Left ventricle myocardium superior (tissue), 1 donor: ENCODE results near the gene VPS13D. TPM values are rescaled to one million over a fixed set of nuclear protein-coding genes. Genes with fewer than 3 reads are reported as not detected.

Experiments used
- ATAC-seq: fragments of 200-7000 bp; cut with Tn5 transposase; one replicate; pipeline ENCODE4 v1.9.1; 2020; ENCODE audit warnings: mild to moderate bottlenecking, moderate library complexity
- DNase-seq: peaks from one replicate; pipeline ENCODE4 v3.0.0-alpha.2; 2020
- intact Hi-C: fragments of 100-400 bp; cut with micrococcal nuclease; formaldehyde crosslinking; loops from one replicate; pipeline ENCODE4 v1.11.0; 2022
- total RNA-seq: library from RNA; stranded (reverse); fragmentation: NEBNext Ultra II Directional; extraction: Animal tissue kit (Norgen Biotek cat#: 25700); gene quantifications from one replicate; pipeline ENCODE4 v1.2.1, GENCODE V29; 2021
- donor health status: DM: no; HTN: yes; CAD: no; lungs with severe emphysema.

Gene VPS13D
- total RNA-seq, 1 donor from 2014 or later: 112 TPM

GRCh38 chr1:12407962-12408454, 178.2 kb downstream of the VPS13D start:
- intact Hi-C loops: no loop called here

GRCh38 chr1:12408662-12409061, 178.8 kb downstream of the VPS13D start:
- no peak for ATAC-seq
- intact Hi-C loops: no loop called here
- DNase-seq: no peak

More at GRCh38 chr1:12407962-12408454, 178.2 kb downstream of the VPS13D start:
- DNase-seq (no peak), ATAC-seq (no peak)

GRCh38 chr1:12409681-12410080, 179.9 kb downstream of the VPS13D start:
- ATAC-seq (no peak), DNase-seq (peak; percentile 27)
- intact Hi-C loops: loop anchor here (10.0 kb wide), 1 partner anchor 215 kb away; no protein-coding TSS in a partner anchor

GRCh38 chr1:12410351-12410750, 180.5 kb downstream of the VPS13D start:
- DNase-seq: no peak
- intact Hi-C loops: loop anchor here (10.0 kb wide), 1 partner anchor 214 kb away; no protein-coding TSS in a partner anchor
- no peak for ATAC-seq

GRCh38 chr1:12411098-12411497, 181.3 kb downstream of the VPS13D start:
- ATAC-seq (no peak), DNase-seq (no peak)
- intact Hi-C loops: loop anchor here (10.0 kb wide), 1 partner anchor 214 kb away; no protein-coding TSS in a partner anchor

- ATAC-seq: no peak
- no peak for DNase-seq
- intact Hi-C loops: loop anchor here (10.0 kb wide), 1 partner anchor 213 kb away; no protein-coding TSS in a partner anchor
These were observed 181.9 kb downstream of the VPS13D start for GRCh38 chr1:12411747-12412146.

- ATAC-seq: no peak
These were observed 182.6 kb downstream of the VPS13D start for GRCh38 chr1:12412439-12412838.

GRCh38 chr1:12413664-12414410, 184.0 kb downstream of the VPS13D start:
- no peak for DNase-seq
- intact Hi-C loops: loop anchor here (10.0 kb wide), 1 partner anchor 211 kb away; no protein-coding TSS in a partner anchor
- no peak for ATAC-seq

More at GRCh38 chr1:12412439-12412838, 182.6 kb downstream of the VPS13D start:
- no peak for DNase-seq
- intact Hi-C loops: loop anchor here (10.0 kb wide), 1 partner anchor 212 kb away; no protein-coding TSS in a partner anchor

GRCh38 chr1:12414444-12415018, 184.7 kb downstream of the VPS13D start:
- no peak for DNase-seq
- intact Hi-C loops: loop anchor here (10.0 kb wide), 1 partner anchor 210 kb away; no protein-coding TSS in a partner anchor
- no peak for ATAC-seq

- no peak for DNase-seq
- no peak for ATAC-seq
- intact Hi-C loops: loop anchor here (10.0 kb wide), 1 partner anchor 210 kb away; no protein-coding TSS in a partner anchor
These were observed 185.2 kb downstream of the VPS13D start for GRCh38 chr1:12415038-12415466.

DNA sequence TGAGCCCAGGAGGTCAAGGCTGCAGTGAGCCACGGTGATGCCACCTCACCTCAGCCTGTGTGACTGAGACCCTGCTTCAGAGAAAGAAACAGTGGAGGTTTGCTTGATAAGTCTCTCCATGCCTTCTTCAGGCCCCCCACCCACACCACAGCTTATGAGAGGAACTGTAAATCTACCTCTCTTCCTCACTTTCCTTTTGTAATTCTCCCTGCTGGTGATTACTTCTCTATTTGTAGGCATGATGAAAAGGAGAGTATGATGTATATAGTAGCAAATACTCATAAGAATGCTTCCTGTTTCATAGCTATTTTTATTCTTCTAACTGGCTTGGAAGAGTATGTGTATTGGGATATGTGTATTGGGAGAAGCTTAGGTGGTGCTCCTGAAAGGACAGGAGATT, 186.3 kb downstream of the VPS13D start:
- intact Hi-C loops: loop anchor here (10.0 kb wide), 1 partner anchor 209 kb away; no protein-coding TSS in a partner anchor
- ATAC-seq (no peak), DNase-seq (no peak)

GRCh38 chr1:12416744-12417143, 186.9 kb downstream of the VPS13D start:
- DNase-seq (no peak), ATAC-seq (no peak)
- intact Hi-C loops: loop anchor here (10.0 kb wide), 1 partner anchor 208 kb away; no protein-coding TSS in a partner anchor

- no peak for DNase-seq
- intact Hi-C loops: loop anchor here (10.0 kb wide), 1 partner anchor 207 kb away; no protein-coding TSS in a partner anchor
- no peak for ATAC-seq
These were observed 187.6 kb downstream of the VPS13D start for GRCh38 chr1:12417389-12417788.

DNA sequence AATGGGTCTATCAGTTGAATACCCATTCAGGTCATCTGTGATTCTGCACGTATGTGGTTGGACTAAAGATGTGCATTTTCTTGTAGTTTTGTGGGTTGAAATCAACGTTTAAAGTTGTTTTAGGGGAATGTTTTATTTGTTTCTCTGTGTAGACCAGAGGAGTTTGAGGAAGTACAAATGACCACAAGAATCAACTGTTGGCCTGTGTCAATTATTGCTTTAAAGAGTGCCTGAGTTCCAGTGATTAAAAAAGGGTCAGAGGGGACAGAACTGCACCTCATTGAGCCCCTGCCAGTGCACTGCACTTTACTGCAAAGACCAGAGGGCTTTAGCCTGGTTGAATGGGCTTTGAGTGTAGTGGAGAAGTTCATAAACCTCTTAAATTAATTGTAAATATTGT, 190.3 kb downstream of the VPS13D start:
- DNase-seq: no peak
- intact Hi-C loops: no loop called here
- no peak for ATAC-seq

- intact Hi-C loops: no loop called here
- ATAC-seq (no peak), DNase-seq (no peak)
These were observed 192.7 kb downstream of the VPS13D start for GRCh38 chr1:12422488-12422887.

GRCh38 chr1:12424087-12424529, 194.3 kb downstream of the VPS13D start:
- no peak for ATAC-seq
- no peak for DNase-seq
- intact Hi-C loops: no loop called here

DNA sequence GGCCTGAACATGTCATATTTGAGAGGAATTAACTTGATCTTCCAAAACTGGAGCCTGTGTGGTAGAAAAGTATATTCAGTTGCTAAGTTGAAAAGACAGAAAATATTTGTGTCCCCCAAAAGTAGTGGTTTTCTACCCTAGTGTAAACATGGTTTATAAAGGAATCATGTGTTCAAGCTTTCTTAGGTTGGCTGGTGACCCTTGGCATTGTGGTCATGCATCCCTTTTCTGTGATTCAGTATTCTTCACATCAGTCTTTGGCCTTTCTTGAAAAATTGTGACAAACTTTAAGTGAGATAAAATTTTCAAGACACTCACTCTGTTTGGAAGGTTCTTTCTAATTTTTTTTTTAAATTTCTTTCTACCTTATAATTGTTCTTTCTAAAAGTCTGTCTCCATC, 195.0 kb downstream of the VPS13D start:
- ATAC-seq: no peak
- intact Hi-C loops: no loop called here
- DNase-seq: no peak

- intact Hi-C loops: no loop called here
- ATAC-seq: no peak
- no peak for DNase-seq
These were observed 196.2 kb downstream of the VPS13D start for GRCh38 chr1:12426030-12426429.

DNA sequence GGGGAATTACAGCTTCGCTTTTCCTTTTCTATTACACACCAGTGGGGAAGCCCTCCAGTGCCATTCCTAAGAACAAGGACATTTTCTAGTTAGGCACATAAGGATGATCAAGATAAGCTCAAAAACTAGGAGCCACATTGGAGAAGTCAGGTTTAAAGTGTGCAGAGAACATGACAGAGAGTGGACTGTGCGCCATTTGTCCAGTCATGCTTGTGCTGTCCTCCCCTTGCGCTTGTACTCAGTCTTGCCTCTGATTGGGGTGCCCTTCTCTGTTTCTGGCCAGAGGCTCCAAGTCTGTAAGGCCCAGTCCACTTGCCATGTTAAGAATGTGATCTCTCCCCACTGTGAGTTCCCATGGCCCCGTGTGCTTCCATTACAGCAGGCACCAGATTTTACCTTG, 198.5 kb downstream of the VPS13D start:
- no peak for ATAC-seq
- DNase-seq: no peak
- intact Hi-C loops: no loop called here

DNA sequence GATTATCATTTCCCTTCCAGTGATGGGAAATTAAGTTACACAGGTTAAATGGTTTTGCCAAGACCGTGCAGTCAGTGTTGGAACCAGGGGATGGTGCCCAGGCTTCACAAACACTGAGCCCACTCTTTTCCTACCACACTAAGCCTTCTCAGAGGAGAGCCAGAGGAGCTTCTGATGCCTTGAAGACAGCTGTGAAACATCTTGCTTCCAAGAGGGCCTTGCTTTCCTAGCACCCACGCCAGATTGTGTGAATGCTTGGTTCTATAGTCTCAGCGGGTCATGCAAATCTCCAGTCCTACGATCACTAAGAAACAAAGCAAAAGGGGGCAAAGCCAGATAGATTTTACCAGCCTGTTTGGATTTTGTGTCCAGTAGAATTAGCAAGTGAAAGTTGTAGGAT, 200.7 kb downstream of the VPS13D start:
- ATAC-seq: no peak
- DNase-seq: no peak
- intact Hi-C loops: no loop called here
